Panc1 (cell line): Measurements from ENCODE around the gene SMAD5. TPM values are rescaled to one million over a fixed set of nuclear protein-coding genes. Genes with fewer than 3 reads are reported as not detected.

Experiments
- ATAC-seq: fragments of 200-7000 bp; cut with Tn5 transposase; 2 replicates; pipeline ENCODE4 v1.9.1; 2020; ENCODE audit warnings: mild to moderate bottlenecking, moderate library complexity
- BruUV-seq: library from RNA; stranded (reverse); fragments of 400-500 nt; replicated peaks from 2 replicates; lab custom pipeline; 2021; lab: Mats Ljungman, UMichigan
- CTCF ChIA-PET: fragments of 300-600 bp; sonication (Branson Sonifier 250); formaldehyde crosslinking; loops from one replicate; lab custom pipeline; 2022; ENCODE audit warnings: antibody characterized with exemption; lab: Charles Lee
- POLR2A ChIA-PET: fragments of 300-600 bp; sonication (Branson Sonifier 250); formaldehyde crosslinking; loops from one replicate; lab custom pipeline; 2022; ENCODE audit warnings: antibody characterized with exemption; lab: Charles Lee
- DNase-seq: peaks from one replicate; pipeline ENCODE4 v3.0.0-alpha.2; 2010; ENCODE audit warnings: low read depth, low spot score
- H3K27ac ChIP-seq: 2 replicates; pipeline ENCODE4 v1.5.1; 2011; ENCODE audit warnings: mild to moderate bottlenecking, low read length, inconsistent platforms
- H3K27me3 ChIP-seq: fragments of 200-500 bp; sonication (Bioruptor generic); 2 replicates; pipeline ENCODE4 v1.6.0; 2014; ENCODE audit warnings: low read length, inconsistent platforms; ENCODE audit not compliant: control insufficient read depth, insufficient read depth
- H3K36me3 ChIP-seq: fragments of 200-500 bp; sonication (Bioruptor generic); 2 replicates; pipeline ENCODE4 v1.5.1; 2014; ENCODE audit warnings: inconsistent platforms, mild to moderate bottlenecking, low read length, moderate library complexity; ENCODE audit not compliant: control insufficient read depth, insufficient read depth
- H3K4me1 ChIP-seq: 2 replicates; pipeline ENCODE4 v1.5.1; 2011; ENCODE audit warnings: inconsistent platforms, mild to moderate bottlenecking, low read length, moderate library complexity; ENCODE audit not compliant: control insufficient read depth, insufficient read depth
- H3K4me3 ChIP-seq, 2 experiments: 2 replicates each; pipeline ENCODE4 v1.5.1; 2011 to 2012; ENCODE audit warnings: low read depth in 2 of 2, low read length in 2 of 2, mild to moderate bottlenecking in 2 of 2, inconsistent platforms in 1 of 2, moderate library complexity in 1 of 2
- H3K9me3 ChIP-seq: fragments of 200-500 bp; sonication (Bioruptor generic); 2 replicates; pipeline ENCODE4 v1.5.1; 2014; ENCODE audit warnings: low read depth, mild to moderate bottlenecking, inconsistent platforms, low read length, moderate library complexity; ENCODE audit not compliant: control insufficient read depth, insufficient read depth
- POLR2AphosphoS5 ChIP-seq: IDR thresholded peaks from 2 replicates; pipeline ENCODE4 v1.6.1; 2012; ENCODE audit warnings: mild to moderate bottlenecking, low read depth, low read length, moderate library complexity
- SIN3A ChIP-seq: IDR thresholded peaks from 2 replicates; pipeline ENCODE4 v1.6.1; 2012; ENCODE audit warnings: low read depth, mild to moderate bottlenecking, low read length, moderate library complexity, borderline replicate concordance; ENCODE audit not compliant: insufficient read depth
- TCF7L2 ChIP-seq: IDR thresholded peaks from 2 replicates; pipeline ENCODE4 v1.6.1; 2011; ENCODE audit warnings: mild to moderate bottlenecking, low read depth, low read length, inconsistent platforms
- in situ Hi-C: cut with HindIII; loops from 2 replicates; pipeline ENCODE4 v1.10.0; 2016; ENCODE audit warnings: low sequenced_read_pairs, low pct_unique_long_range_greater_than_20kb
- intact Hi-C: fragments of 100-400 bp; cut with micrococcal nuclease; formaldehyde crosslinking; loops from one replicate; pipeline ENCODE4 v1.10.0; 2022; ENCODE audit not compliant: unreplicated experiment
- total RNA-seq: library from RNA; stranded (reverse); gene quantifications from one replicate; pipeline ENCODE4 v1.2.1, GENCODE V29; 2021; ENCODE audit not compliant: unreplicated experiment
- TF ChIP-seq, protein P1 (sequence below), 2 experiments: IDR thresholded peaks; 2 replicates each; pipeline ENCODE4 v1.6.1; 2011 to 2012; ENCODE audit warnings: low read depth in 2 of 2, control low read depth in 1 of 2, low read length in 1 of 2, mild to moderate bottlenecking in 1 of 2, moderate library complexity in 1 of 2; ENCODE audit not compliant: insufficient read depth in 1 of 2
- TF ChIP-seq, protein P2 (sequence below): fragments of 450-650 bp; IDR thresholded peaks from 2 replicates; pipeline ENCODE4 v1.5.1; 2017; ENCODE audit warnings: mild to moderate bottlenecking

SMAD5 gene
- total RNA-seq, 1 experiment from 2014 or later = 61.5 TPM

DNA sequence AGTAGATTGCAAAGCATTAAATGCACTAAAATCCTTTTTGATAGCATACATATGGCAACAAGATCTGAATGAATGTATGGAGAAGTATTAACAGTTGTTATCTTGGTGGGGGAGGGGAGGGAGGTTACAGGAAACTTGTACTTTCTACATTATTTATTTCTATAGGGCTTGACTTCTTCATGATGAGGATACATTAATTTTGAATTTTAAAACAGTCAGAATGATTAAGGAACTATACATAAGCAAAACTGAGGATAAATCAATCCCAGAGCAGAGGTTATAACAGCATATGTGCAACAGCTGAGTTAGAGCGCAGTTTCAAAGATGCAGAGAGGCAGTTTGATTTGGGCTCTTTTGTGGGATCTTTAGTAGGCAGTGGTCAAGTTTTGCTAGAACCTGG lies 23.9 kb upstream of the SMAD5 start:
- ATAC-seq (no peak), DNase-seq (no peak)
- H3K27ac ChIP-seq = no peak overlapping the region
- no peaks in the 10 kb centered on the region for H3K4me1 ChIP-seq
- H3K27me3 ChIP-seq = no peaks in the 10 kb centered on the region
- no peaks in the 10 kb centered on the region for H3K36me3 ChIP-seq
- H3K9me3 ChIP-seq = no peaks in the 10 kb centered on the region
- in situ Hi-C loops = no loop called here
- CTCF ChIA-PET = no interaction called here
- no TSS peak for BruUV-seq
- POLR2A ChIA-PET = no interaction called here
- H3K4me3 ChIP-seq = no peak overlapping the region
- TF ChIP-seq SIN3A (no peak), TCF7L2 (no peak), POLR2AphosphoS5 (no peak)
- TF ChIP-seq, protein P1, sequence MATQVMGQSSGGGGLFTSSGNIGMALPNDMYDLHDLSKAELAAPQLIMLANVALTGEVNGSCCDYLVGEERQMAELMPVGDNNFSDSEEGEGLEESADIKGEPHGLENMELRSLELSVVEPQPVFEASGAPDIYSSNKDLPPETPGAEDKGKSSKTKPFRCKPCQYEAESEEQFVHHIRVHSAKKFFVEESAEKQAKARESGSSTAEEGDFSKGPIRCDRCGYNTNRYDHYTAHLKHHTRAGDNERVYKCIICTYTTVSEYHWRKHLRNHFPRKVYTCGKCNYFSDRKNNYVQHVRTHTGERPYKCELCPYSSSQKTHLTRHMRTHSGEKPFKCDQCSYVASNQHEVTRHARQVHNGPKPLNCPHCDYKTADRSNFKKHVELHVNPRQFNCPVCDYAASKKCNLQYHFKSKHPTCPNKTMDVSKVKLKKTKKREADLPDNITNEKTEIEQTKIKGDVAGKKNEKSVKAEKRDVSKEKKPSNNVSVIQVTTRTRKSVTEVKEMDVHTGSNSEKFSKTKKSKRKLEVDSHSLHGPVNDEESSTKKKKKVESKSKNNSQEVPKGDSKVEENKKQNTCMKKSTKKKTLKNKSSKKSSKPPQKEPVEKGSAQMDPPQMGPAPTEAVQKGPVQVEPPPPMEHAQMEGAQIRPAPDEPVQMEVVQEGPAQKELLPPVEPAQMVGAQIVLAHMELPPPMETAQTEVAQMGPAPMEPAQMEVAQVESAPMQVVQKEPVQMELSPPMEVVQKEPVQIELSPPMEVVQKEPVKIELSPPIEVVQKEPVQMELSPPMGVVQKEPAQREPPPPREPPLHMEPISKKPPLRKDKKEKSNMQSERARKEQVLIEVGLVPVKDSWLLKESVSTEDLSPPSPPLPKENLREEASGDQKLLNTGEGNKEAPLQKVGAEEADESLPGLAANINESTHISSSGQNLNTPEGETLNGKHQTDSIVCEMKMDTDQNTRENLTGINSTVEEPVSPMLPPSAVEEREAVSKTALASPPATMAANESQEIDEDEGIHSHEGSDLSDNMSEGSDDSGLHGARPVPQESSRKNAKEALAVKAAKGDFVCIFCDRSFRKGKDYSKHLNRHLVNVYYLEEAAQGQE (IDR thresholded peaks at IDR 0.05; ENCODE audit: insufficient read depth in 1 of 2, low read depth in 2 of 2, low read length in 1 of 2) = no peak
- TF ChIP-seq, protein P2, sequence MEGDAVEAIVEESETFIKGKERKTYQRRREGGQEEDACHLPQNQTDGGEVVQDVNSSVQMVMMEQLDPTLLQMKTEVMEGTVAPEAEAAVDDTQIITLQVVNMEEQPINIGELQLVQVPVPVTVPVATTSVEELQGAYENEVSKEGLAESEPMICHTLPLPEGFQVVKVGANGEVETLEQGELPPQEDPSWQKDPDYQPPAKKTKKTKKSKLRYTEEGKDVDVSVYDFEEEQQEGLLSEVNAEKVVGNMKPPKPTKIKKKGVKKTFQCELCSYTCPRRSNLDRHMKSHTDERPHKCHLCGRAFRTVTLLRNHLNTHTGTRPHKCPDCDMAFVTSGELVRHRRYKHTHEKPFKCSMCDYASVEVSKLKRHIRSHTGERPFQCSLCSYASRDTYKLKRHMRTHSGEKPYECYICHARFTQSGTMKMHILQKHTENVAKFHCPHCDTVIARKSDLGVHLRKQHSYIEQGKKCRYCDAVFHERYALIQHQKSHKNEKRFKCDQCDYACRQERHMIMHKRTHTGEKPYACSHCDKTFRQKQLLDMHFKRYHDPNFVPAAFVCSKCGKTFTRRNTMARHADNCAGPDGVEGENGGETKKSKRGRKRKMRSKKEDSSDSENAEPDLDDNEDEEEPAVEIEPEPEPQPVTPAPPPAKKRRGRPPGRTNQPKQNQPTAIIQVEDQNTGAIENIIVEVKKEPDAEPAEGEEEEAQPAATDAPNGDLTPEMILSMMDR = no peak
- intact Hi-C loops = no loop called here

DNA sequence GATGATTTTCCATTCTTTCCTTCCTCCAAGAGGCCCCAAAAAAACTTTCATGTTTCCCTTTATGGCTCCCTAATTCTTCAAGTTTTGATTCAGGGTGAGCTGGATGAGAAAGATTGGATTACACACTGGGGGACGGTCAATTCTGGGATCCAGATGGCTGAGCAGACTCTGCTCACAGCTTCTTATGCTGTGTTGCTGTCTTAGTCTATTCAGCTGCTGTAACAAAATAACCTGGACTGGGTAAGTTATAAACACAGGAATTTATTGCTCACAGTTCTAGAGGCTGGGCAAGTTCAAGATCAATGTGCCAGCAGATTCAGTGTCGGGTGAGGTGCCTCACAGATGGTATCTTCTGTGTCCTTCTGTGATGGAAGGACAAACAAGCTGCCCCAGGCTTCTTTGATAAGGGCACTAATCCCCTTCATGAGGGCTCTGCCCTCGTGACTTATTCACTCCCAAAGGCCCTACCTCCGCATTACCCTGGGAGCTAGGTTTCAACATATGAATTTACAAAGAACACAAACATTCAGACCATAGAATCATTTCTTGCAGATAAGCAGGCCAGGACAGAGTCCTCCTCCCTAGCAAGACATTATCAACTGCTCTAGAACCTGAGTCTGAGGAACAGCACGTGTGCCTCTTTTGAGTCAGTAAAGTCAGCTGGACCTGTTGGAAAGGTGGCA lies 23.1 kb upstream of the SMAD5 start:
- intact Hi-C loops (no loop called here), in situ Hi-C loops (no loop called here)
- BruUV-seq = no TSS peak
- Histone ChIP-seq H3K36me3 (no peaks in the 10 kb centered on the region), H3K27ac (no peak overlapping the region), H3K27me3 (no peaks in the 10 kb centered on the region), H3K9me3 (no peaks in the 10 kb centered on the region), H3K4me3 (no peak overlapping the region), H3K4me1 (no peaks in the 10 kb centered on the region)
- no peak for TF ChIP-seq TCF7L2
- TF ChIP-seq, protein P1 (IDR thresholded peaks at IDR 0.05; ENCODE audit: insufficient read depth in 1 of 2, low read depth in 2 of 2, low read length in 1 of 2) = no peak
- TF ChIP-seq, protein P2 = no peak
- TF ChIP-seq POLR2AphosphoS5 = no peak
- TF ChIP-seq SIN3A = no peak
- ATAC-seq = no peak
- no peak for DNase-seq
- ChIA-PET POLR2A (no interaction called here), CTCF (no interaction called here)
